Dedifferentiated amniotic fluid mesenchymal stem cell (primary cell): Measurements from ENCODE around the gene HGF.
"Not testable (repeated sequence)": the region's sequence is repeated elsewhere in the genome, so short reads cannot be mapped to it uniquely, and the experiment has no call there.

Source experiments
- DNase-seq: peaks from one replicate; pipeline ENCODE4 v3.0.0-alpha.2; 2016; ENCODE audit errors: extremely low spot score

Gene HGF

GRCh38 chr7:81776161-81776560 lies 6.3 kb upstream of the HGF start:
- no peak for DNase-seq

DNA sequence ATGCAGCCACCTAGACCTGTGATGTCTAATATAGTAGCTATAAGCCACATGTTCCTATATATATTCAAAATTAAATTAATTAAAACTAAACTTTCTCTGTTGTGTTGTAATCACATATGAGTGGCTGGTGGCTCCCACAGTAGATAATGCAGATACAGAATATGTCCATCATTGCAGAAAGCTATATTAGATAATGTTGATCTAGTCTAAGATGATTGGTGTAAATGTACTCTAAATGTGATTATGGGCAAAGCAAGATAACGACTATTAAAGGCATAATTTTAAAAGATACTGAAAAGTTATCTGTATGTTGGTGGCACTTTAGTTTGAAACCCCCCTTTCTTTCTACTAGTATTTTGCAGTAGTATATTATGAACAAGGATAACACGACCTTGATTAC lies 5.7 kb upstream of the HGF start:
- DNase-seq = no peak

DNA sequence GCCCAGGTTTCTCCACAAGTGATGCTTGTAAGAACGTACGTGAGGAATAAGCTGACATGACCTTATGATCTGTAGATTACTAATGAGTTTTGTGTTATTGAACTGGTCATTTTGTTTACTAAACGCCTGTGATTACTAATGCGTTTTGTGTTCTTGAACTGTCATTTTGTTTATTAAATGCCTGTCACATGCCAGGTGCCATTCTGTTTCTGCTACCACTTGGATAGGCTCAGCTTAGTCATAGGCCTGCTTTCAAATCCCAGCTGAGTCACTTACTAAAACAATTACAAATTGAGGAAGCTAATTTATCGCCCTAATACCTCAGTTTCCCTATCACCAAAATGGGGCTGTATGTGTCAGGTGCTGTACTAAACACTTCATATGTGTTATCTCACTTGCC lies 4.7 kb upstream of the HGF start:
- no peak for DNase-seq

DNA sequence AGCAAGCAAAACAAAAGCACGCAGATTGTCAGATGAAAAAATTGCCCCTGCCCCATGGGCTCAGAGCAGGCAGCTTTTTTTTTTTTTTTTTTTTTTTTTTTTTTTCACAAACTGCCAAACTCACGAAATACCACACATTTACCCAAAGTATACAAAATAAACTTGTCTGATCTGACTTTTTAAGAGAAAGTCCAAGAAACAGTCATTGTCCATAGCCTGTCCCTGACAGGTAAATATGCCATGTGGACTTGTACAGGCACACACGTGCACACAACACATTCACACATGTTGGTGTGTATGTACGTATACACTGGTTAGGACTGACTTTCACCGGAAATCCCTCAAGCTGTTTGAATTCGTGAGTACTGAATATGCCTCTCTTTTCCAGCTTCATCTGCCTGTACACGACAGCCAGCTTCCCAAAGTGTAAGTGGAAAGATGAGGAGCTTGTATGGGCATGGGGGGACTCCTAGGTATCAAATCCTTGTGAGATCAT lies 929 bp upstream of the HGF start:
- no peak for DNase-seq

GRCh38 chr7:81768951-81769778 lies 682 bp downstream of the HGF start:
- DNase-seq = no peak

DNA sequence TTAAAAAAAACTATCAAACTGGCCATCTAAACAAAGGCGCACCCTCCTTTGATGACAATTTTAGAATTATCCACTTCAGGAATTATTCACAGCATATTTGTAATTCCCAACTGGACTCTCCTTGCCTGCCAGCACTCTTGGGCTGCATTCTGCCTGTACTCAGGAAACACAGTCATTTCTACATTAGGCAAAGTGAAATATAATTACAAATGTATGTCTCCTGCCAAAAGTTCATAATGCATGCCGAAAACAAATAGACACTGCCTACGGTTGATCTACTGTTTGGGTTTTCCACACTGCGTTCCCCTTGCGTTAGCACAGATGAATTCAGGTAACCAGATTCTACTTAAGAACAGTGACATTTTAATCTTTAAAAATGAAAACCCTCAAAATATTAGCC lies 1.9 kb downstream of the HGF start:
- DNase-seq = no peak

GRCh38 chr7:81761821-81762220 lies 8.0 kb downstream of the HGF start:
- no peak for DNase-seq

GRCh38 chr7:81761031-81761430 lies 8.8 kb downstream of the HGF start:
- DNase-seq = no peak

GRCh38 chr7:81754918-81755696 lies 14.7 kb downstream of the HGF start:
- no peak for DNase-seq

- no peak for DNase-seq
These were observed 16.5 kb downstream of the HGF start for GRCh38 chr7:81753392-81753791.

DNA sequence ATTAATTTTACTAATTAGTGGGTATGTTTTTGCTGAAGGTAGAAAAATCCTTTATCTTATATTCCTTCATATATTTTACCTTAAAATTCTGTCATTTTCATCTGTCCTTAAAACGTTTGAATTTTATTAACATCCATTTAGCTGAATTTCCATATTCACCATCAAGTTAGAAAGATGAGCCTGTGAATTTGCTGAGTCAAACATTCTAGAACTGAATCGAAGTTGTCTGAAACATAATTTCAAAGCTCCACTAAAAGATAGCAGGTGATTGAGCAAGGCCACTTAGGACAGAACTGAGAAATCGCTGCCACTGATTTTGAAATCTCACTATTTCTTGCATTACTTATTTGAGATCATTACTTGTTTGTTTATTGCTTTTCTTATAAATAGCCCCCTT lies 17.5 kb downstream of the HGF start:
- DNase-seq = no peak

DNA sequence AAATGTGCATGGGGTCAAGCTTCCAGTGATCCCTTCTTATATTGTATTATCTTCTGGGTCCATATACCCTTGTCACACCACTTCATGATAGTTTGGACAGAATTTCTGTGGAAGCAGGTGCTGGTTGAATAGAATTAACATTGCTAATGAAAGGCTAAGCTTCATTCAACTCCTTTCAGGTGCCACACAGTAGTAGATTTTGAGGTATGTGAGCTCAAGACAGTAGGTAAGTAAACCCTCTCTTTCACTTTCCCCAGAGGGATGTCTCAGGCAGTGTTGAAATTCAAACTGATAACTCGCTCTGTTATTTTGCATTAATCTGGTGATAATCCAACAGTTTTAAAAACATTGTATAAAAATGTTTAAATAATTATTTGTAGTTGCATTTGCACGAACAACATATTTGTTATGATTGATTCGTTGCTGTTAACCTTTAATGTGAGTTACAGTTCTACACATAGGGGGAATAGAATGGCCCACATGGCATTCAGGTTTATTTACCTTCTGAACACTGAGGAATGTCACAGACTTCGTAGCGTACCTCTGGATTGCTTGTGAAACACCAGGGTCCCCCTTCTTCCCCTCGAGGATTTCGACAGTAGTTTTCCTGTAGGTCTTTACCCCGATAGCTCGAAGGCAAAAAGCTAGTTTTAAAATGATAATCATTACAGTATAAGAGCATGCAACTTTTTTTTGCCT lies 18.1 kb downstream of the HGF start:
- DNase-seq = no peak

DNA sequence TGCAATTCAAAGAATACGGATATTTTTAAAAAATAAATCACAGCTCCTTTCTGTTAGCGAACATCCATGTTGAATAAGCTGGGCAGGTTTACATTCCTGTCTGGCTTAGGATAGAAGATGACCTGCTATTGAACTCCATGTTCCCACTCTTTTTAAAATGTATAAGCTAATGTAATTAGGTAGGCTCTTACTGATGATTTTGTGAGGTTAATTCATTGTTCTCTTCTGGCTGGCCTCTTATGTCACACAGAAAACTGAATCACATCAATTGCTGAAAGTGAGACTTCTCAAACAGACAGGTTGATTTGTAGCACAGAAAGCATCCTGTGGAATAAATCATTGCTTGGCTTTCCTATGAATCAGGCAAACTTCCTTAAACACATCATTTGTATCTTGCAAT lies 24.2 kb downstream of the HGF start:
- DNase-seq = no peak

DNA sequence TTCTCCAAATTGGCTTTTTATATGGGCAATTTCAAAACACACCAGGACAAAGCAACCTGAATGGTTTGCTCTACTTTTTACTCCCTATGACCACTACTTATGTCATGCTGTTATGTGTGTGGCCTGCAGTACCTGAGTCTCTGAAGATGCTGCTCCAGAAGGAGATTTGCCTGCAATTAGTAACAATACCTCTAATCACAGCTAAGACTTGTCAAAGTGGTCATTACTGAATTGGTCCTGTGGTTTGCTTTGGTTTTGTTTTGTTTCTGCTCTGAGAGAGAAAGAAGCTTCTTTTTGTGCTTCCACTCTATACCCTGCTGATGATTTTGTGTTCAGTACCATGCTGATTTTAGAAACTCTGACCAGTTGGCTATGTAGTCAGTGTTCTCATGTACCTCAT lies 25.5 kb downstream of the HGF start:
- no peak for DNase-seq

- no peak for DNase-seq
These were observed 26.2 kb downstream of the HGF start for GRCh38 chr7:81743665-81744064.

- DNase-seq = no peak
These were observed 26.6 kb downstream of the HGF start for GRCh38 chr7:81743201-81743600.

GRCh38 chr7:81740403-81740802 lies 29.4 kb downstream of the HGF start:
- no peak for DNase-seq

- DNase-seq = no peak
These were observed 33.8 kb downstream of the HGF start for GRCh38 chr7:81736091-81736490.

- peak; percentile 90 for DNase-seq
These were observed 44.1 kb downstream of the HGF start for GRCh38 chr7:81725812-81726127.

DNA sequence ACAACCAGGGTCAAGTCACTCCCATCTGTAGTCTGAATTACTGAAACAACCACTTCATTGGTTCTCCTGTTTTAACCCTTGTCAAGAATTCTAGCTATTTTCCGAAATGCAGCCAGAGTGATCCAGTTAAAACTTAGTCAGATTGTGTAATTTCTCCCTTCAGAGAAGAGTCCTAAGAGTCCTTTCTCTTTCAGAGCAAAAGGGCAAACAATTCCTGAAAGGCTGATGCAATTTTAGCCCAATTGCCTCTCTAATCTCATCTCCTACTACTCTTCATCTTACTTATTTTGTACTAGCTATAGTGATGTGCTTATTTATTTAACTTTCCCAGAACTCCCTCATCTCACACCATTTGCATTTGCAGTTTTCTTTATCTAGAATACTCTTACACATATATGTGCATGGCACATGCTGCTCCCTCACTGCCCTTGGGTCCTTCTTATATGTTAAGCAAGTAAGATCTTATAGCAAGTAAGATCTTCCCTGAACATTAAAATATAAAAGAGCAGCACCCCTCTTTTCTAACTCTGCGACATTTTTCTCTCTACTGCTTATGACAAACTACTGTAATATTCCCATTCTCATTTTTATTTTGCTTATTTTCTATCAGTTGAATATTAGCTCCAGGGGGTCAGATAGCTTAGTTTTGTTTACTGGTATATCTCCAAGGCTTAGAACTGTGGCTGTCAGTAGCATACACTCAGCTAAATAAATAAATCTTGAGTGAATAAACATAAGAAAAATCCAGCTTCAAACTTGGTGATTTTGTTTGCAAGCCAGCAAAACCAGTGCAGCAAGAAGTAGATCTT lies 44.6 kb downstream of the HGF start:
- DNase-seq = peak; percentile 57

GRCh38 chr7:81722250-81722649 lies 47.6 kb downstream of the HGF start:
- DNase-seq = not testable (repeated sequence)

DNA sequence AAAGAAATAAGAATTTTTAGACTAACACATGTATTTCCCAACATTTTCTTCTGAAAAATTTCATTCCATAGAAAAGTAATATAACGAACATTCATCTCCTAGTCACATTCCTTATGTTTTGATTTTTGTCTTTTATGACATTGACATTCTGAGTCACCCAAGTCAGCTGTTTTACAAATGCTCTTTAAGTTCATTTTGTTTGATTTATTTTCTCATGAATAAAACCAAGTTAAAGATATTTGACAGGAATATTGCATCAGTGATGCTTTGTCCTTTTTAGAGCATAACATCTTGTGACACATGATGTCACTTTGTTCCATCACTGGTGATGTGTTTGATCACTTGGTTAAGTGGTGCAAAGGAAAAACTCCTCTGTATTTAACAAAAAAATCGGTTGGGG lies 48.4 kb downstream of the HGF start:
- no peak for DNase-seq
